Limb (tissue), 2 donors: ENCODE results near the gene ZC3H4.
"Not testable (repeated sequence)": the region's sequence is repeated elsewhere in the genome, so short reads cannot be mapped to it uniquely, and the experiment has no call there.

Experiments used
- DNase-seq, 2 donors: peaks; one replicate each; pipeline ENCODE4 v3.0.0-alpha.2; 2016; ENCODE audit errors: extremely low spot score in 2 of 2

ZC3H4 gene

DNA sequence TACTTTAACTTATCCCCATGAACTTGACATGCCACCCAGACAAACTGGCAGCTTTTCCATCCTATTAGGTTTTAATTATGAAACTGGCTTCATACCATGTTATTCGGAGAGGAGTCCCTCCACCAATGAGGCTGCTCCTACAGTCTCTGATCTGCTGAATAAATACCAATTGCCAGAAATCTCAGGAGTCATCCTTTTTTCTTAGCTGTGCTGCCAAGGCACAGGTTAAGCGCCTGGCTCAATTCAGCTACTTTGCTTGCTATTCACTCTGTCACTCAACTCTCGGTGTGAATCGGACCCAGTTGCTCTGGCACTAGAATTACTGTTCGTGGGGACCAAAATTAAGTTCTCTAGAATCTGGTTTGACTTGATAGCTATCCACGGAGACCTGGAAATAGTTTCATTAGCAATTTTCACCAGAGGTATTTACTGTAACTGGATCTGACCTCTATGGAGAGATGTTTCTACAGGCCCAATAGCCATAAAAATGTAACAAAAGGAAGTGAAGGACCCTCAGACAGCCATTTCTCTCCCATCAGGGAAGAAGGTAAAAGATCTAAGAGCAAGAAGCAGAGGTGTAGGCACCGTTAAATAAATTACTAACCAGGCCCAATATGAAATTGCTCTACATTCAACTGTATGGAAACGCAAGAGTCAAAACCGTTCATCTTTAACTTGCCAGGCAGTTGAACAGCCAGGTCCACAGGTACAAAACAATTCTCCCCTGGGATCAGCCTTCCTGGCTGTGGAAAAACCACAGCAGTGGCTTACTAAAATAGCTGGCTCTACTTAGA lies 5.4 kb downstream of the ZC3H4 start:
- no peak for DNase-seq

DNA sequence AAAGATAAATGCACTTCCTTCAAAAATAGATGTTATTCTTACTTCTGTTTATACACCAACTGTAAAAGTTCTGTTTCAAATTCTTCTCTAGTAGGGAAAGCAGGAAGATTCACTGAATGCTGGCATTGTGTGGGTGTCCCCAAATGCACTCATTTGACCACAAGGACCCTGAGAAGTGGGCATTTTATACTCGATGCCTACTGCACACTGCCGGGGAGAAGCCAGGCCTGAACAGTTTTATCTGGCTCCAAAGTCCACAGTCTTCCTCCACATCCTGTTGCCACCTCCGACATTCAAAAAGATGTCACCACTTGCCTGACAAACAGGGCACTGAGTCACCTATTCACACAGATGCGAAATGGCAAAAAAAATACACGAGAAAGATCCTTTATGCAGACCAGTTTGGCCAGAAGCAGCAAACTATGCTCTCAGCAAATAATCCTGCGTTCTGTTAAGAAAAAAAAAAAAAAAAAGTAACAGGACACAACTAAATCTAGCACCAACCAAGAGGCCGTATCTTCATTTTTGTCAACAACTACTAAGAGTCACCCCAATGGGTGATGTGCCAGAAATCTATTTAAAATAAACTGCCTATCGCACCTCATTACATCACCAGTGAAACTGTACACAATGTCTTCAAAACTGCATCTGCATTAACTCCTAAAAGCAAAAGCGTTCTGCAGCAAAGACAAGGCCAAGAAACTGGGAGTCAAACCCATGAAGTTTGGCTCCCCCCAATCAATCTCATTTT lies 6.2 kb downstream of the ZC3H4 start:
- no peak for DNase-seq

DNA sequence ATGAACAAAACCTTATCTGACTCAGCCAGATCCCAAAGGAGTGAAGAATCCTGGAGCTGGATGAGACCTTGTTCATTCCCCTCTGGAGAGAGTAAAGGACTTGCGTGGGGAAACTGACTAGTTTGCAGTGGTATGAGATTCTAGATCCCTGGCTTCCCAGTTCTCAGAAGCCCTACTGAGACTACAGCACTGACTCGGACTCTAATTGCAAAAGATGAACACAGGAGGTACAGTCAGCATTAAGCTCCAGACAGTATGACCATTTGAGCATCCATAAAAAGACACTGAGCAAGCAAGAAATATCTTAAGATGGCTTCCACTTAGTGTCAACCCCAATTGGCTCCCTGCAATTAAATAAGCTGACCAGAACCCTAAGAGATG lies 6.8 kb downstream of the ZC3H4 start:
- DNase-seq: no peak

DNA sequence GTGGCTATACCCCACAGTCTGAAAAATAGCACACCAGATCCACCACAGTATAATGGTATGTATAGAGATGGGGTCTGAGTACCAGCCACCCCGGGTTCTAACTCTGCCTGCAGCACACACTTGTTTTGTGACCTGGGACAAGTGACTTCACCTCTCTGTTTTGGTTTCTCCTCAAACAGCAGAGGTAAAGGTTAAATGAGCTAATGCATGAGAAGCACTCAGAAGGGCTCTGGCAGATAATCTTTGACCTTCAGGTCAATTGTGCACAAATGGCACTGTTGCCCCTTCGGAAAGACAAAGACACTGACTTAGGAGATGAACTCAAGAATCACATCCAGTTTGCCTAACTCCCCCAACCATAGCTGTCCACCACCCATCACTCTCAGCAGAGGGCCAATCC lies 7.7 kb downstream of the ZC3H4 start:
- DNase-seq: no peak

DNA sequence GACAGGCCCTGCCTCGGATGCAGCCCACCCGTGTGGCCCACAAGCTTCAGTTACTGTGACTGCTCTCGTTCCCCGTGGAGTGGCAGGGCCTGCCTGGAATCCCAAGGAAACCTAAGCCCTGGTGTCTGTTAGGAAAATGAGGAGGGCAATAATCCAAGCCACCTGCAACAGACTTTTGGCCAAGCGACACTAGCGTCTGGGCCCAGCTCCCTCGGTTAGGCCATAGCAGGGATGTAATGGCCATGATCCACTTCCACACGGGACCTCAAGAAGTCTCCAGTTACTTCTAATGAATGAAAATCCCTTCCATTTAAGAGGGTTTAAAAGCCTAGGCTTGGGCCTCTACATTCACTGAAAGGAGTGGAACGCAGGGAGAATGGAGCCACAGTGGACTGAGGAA lies 8.9 kb downstream of the ZC3H4 start:
- no peak for DNase-seq

DNA sequence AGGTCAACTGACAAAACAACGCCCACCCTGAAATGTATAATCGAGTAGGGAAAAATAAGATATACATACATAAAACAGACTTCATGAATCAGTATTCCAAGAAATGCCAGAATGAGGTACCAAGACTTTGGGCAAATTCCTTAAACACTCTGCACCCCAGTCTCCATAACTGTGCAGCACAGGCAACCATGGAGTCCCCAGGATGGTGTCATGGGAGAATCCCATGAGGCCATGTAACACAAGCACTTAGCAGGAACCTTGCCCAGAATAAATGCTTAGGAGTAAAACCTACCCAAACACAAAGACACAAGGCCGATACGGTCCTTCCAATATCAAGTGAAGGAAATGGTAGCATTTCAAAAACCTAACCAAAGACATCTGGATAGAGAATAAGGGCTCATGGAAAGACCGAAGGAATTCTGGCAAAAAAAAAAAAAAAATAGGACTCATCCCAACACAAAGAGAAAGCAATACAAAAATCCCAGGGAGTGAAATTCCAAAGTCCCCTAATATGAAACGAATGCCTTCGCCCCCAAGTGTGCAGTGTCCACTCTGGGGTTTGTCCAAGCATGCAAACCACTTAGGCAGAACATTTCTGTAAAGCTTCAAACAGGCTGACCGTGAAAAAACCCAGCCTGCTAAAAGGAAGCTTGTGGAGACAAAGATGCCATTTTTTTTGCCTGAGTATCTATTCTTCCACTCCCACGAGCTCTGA lies 11.1 kb downstream of the ZC3H4 start:
- DNase-seq: no peak

DNA sequence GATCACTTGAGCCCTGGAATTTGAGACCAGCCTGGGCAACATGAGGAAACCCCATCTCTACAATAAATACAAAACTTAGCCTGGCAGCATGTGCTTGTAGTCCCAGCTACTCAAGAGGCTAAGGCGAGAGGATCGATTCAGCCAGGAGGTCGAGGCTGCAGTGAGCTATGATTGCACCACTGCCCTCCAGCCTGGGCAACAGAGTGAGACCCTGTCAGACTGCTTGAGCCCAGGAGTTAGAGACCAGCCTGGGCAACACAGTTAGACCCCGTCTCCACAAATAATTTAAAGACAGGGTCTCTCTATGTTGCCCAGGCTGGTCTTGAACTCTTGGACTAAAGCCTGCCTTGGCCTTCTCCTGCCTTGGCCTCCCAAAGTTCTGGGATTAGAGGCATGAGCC lies 12.5 kb downstream of the ZC3H4 start:
- DNase-seq: not testable (repeated sequence)

DNA sequence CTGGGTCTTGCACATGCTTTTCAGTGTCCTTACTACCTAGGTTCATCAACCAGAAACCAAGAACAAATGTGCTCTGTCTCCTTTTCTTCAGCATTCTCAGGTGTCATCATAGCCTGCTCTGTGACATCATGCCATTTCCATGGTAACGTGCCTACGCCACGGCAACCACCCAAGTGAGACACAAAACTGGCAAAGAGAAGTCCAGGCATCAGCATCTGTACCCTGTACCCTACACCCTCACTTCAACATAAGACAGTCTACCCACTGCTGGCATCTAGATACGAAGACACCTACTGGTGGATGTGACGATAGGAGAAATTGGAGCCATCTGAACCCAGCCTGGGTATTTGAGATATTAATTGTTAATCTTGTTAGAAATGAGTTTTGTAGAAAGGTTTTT lies 13.3 kb downstream of the ZC3H4 start:
- no peak for DNase-seq

DNA sequence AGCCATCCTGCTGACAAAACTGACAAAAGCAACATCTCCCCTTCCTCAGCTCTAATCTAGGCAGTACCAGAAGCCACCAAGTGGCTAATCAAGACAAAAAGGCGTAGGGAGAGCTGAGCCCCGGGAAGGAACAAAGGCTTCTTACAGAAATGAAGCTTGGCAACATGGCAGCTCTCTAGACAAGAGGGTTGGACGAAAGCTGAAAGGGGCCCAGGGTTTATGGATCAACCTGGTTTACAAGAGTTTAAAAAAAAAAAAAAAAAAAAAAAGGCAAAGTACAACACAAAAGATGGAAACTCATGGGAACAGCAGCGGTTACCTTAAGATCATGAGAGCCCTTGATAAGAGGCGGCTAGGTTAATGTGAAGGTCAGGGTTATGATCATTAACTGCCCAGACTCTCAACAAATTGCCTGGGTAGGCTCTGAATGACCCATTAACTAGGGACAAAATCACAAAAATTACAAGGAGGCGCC lies 14.0 kb downstream of the ZC3H4 start:
- no peak for DNase-seq

DNA sequence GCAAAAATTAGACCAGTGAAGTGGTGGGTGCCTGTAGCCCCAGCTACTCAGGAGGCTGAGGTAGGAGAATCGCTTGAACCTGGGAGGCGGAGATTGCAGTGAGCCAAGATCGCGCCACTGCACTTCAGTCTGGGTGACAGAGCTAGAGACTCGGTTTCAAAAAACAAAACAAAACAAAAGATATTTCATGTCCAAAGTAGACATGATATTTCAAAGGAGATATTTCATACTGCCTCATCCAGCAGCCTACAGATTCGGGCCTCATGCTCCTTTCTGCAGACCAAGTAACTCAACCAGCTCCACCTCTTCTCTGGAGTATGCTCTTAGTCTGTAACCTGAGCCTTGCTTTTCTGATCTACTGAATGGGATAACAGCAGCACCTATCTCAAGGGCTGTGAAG lies 15.0 kb downstream of the ZC3H4 start:
- DNase-seq: no peak

DNA sequence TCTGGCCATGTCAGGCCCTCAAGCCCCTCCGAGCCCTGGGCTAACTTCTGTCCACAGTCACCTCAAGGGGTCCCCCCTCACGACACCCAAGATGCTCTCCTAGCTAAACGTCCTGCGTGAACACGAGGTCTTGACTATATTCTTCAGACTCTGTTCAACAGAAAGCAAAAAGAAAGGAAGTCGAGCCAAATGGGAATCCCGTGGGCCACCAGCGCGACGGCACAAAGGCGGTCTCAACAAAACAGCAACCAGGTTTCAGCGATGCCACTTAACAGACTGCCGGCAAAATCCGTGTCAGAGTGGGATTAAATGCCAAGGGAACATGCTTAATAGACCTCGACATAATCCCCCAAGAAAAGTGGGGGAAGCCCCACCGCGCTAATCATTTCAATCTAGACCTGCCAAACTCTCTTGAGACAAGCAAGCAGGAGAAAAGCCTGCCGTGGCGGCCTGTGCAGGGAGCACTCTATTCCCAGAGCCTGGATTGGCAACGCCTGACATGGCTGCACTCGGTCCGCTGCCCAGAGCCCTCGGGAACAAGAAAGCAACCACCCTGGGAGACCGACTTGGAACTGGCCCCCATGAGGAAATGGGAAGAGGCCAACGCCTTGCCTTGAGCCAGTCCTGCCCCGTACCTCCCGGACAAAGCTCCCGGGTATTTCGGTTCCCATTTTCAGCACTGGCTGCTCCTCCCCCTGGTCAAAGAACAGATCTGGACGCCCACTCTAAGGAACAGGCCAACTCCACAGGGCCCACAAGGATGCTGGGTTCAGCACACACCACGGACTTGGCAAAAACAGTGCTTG lies 16.0 kb downstream of the ZC3H4 start:
- no peak for DNase-seq

DNA sequence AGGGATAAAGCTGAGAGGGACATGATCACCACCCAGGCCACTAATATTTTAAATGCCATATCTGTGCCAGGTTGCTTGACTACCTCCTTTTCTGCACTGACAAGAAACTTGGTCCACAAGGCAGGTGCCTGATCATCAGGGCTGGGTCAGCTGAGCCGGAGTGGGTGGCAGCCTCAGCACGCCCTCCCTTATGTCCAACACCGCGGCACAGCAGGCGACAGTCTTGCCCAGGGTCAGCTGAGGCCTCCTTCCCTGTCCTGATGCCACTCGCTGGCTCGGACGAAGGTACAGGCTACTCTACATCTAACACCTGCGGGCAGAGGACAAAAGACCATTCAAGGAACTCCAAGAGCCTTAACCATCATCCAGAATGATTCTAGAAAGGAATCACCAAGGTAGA lies 16.9 kb downstream of the ZC3H4 start:
- no peak for DNase-seq

DNA sequence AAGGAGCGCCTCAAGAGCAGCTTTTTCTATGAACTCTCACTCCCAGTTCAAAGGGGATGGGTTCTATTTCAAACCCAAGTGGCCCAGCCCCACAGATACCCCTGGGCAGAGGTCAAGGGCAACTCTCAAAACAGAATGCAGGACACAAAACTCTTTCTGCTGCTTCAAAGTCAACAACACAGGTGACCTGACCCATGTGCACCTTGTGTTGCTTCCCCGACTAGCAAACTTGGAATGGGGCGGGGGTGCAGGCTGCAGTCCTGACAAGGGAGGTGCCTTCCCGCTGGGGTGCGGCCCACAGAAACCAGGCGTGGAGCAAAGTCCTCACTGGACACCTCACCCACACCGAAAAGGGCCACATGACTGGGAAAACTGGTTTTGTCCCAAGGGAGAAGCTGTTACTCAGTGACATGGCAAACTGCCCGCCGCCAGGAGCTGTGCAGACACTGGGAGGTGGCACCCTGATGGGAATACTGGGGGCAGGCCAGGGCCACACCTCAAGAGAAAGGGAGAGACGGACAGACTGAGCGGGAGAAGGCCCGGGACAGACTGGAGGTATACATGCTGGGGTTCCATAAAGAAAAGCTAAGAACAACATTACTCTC lies 17.4 kb downstream of the ZC3H4 start:
- DNase-seq: no peak

DNA sequence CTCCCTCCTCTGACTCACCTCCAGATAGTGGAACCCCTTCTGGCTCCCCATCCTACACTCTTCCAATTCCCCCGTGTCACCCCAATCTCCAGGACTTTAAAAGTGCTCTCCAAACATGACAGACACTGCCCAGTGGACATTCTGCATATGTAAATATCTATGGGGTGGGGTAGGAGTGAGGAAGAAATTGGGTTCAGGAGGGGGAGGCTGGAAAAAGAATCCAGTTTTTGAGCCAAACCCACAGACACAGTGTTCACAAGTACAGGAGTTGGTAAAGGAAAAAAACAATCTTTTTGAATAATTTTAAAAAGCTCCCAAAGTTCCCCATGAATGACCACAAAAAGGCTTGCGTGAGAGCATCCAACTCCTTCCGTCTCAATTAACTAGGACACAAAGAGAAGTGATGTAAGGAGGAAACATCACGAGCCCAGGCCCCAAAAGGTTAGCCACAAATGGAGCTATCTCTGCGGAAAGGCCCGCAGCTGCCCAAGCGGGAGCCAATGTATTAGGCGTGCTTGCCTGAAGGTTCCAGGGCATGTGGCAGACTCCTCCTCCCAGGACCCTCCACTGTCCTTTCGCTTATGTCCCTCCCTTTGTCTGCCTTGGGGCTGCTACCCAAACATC lies 18.0 kb downstream of the ZC3H4 start:
- no peak for DNase-seq

DNA sequence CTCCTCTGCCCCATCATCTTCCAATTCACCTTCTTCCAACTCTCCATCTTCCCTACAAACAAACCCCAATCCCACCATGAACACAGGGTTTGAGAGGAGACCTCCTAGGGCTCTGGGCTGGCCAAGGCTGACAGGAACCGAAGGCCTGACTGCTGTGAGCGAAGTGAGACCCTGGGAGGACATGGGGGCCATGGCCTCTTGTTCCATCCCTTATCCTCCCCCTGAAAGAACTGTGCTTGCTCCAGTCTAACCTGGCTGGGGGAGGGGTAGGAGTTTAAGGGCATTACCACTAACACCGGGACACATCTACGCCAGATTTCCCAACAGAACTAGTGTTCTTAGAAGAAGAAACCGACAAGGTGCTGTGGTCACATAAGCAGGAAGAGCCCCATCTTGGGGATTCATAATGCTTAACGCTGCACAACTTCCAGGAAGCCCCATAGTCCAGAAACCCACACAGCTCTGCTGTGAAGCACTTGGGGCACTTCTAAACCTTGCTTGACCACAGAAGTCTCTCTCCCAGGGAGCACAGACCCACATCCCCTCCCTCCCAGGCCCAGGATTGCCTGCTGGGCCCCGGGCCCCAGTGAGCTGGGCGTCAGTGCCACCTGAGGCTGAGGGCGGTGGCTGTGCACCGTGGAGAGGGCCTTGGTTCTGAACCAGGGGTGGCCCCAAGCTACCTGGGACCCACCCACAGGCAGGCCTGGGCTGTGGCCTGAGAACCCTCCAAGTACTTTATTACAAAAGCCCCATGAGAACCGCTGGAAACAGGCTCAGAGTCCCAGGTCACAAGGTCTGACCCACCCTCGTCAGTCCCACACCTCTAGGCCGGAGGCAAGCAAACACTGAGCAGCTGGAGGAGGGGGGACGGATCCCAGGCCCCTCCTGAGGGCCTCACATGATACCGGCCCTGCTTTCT lies 18.8 kb downstream of the ZC3H4 start:
- DNase-seq: no peak

DNA sequence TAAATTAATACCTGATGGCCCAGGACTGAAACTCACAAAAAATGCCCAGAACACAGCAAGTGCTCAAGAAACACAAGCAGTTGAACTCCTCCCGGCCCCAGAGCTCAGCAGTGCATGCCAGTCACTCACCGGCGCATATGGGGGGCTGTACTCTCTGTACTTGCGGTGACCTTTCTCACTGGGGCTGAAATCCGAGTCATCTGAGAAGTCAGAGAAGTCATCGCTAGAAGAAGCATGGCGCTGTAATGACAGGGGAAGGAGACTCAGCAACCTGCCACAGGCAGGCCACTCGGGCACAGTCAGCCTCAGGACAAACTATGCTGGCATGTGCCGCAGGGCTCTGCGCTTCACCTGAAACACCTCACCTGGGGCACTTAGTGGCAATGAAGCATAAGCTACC lies 19.7 kb downstream of the ZC3H4 start:
- no peak for DNase-seq

DNA sequence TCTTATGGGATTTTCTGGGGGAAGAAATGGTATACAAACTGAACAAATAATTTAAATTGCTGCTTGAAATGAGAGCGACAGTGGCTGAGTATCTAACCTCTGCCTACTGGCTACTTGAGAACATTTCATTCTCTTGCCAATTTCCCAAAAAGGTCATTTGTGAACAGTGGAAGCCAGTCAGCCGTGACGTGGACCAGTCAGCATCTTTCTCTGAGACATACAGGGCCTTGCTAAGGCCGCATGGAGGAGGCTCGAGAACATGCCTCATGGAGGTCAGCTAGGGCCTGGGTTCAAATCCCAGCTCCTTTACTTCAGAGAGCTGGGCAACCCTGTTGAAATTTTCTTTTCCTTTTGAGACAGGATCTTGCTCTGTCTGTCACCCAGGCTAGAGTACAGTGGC lies 20.3 kb downstream of the ZC3H4 start:
- DNase-seq: no peak

DNA sequence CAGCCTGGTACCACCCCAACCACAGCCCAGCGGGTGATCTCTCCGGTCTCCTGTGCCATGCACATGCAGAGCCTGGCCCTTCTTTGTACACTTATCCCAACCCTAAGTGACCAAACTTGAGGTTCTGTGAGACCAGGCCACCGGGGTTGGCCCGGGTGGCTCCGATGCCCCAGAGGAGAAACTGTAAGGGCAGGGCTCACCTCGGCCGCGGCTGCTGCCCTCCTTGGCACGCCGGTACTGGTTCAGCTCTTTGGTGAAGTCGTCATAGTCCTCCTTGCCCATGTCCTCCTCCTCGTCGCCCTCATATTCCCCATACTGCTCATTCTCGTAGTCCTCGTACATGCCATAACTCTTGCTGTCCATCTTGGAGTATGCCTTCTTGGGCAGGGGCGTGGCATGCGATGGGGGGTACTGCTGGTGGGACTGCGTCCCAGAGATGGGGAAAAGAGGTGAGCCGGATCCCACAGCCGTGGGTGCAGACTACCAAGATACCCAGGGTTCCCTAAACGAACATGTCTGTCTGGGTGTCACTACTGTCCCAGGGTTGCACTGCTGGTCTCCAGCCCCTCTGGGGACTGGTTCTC lies 23.7 kb downstream of the ZC3H4 start:
- no peak for DNase-seq

DNA sequence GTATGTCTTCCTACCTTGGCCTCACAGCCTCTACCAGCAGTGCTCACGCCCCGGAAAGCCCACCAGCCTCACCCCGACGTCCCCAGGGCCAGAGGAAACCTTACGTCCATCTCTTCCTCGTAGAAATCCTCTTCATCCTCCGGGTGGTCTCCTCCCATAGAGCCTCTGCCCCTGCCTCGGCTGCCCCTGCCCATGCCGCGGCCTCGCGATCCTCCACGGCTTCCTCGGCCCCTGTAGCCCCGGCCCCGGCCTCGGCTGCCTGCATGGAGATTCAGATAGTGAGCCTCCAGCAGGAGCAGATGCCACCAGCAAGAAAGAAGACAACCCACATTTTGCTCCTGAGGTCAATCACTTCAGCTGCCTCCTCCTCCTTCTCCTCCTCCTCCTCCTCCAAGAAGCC lies 27.3 kb downstream of the ZC3H4 start:
- DNase-seq: no peak
